Measurements from ENCODE around the gene NOXA1. TPM values are rescaled to one million over a fixed set of nuclear protein-coding genes. Genes with fewer than 3 reads are reported as not detected.

Gene NOXA1
- total and polyA plus RNA-seq, 9 of the 15 experiments (the other 6 are each of a cell fraction or from before 2014, with no cell fraction given): 0.07 to 1.2 (median 0.20) TPM; not detected in 4

- TF ChIP-seq BRD4 (IDR thresholded peaks at IDR 0.05) (no peak), ZNF586 (CRISPR knock-in tag; conservative IDR thresholded peaks at IDR 0.05) (no peak), TRIM25 (IDR thresholded peaks at IDR 0.05; ENCODE audit: borderline replicate concordance) (no peak), ZNF75A (CRISPR knock-in tag; IDR thresholded peaks at IDR 0.05) (peak; percentile 57; the same call in 1 of the 2 replicates), RCOR1 (IDR thresholded peaks at IDR 0.05; ENCODE audit: borderline replicate concordance in 1 of 2, low read depth in 2 of 2, low read length in 2 of 2) (peak in 1 of 2 experiments; percentile 89; a peak in 2 of 4 replicates), ZNF143 (CRISPR knock-in tag; IDR thresholded peaks at IDR 0.05) (no peak), JUN (IDR thresholded peaks at IDR 0.05; ENCODE audit: borderline replicate concordance, low read depth, low read length) (peak; percentile 69; the same call in 1 of the 2 replicates), JUN (CRISPR knock-in tag; IDR thresholded peaks at IDR 0.05; ENCODE audit: borderline replicate concordance) (no peak), PTBP1 (IDR thresholded peaks at IDR 0.05; ENCODE audit: low read depth, low read length) (no peak), ETV1 (tag; conservative IDR thresholded peaks at IDR 0.05; ENCODE audit: low read depth) (peak; percentile 27; the same call in 1 of the 2 replicates), CHD4 (IDR thresholded peaks at IDR 0.05; ENCODE audit: insufficient read depth, insufficient replicate concordance, low read depth, low read length, poor library complexity, severe bottlenecking) (no peak), ZNF561 (CRISPR knock-in tag; conservative IDR thresholded peaks at IDR 0.05) (no peak), NCOA4 (IDR thresholded peaks at IDR 0.05; ENCODE audit: partially characterized antibody) (no peak), TAL1 (IDR thresholded peaks at IDR 0.05) (no peak), CBFA2T3 (IDR thresholded peaks at IDR 0.05) (peak; percentile 41; the same call in 1 of the 2 replicates), TFAM (CRISPR knock-in tag; conservative IDR thresholded peaks at IDR 0.05) (no peak), PTRF (tag; IDR thresholded peaks at IDR 0.05) (no peak), ATF2 (CRISPR knock-in tag; IDR thresholded peaks at IDR 0.05) (no peak)
- TF ChIP-seq, protein P1, sequence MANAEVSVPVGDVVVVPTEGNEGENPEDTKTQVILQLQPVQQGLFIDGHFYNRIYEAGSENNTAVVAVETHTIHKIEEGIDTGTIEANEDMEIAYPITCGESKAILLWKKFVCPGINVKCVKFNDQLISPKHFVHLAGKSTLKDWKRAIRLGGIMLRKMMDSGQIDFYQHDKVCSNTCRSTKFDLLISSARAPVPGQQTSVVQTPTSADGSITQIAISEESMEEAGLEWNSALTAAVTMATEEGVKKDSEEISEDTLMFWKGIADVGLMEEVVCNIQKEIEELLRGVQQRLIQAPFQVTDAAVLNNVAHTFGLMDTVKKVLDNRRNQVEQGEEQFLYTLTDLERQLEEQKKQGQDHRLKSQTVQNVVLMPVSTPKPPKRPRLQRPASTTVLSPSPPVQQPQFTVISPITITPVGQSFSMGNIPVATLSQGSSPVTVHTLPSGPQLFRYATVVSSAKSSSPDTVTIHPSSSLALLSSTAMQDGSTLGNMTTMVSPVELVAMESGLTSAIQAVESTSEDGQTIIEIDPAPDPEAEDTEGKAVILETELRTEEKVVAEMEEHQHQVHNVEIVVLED (CRISPR knock-in tag; IDR thresholded peaks at IDR 0.05): peak; percentile 68
Measured at GRCh38 chr9:137482094-137482781, 59.0 kb downstream of the NOXA1 start (continued).
